Smooth muscle cell (in vitro differentiated cells): ENCODE results near the gene ECHS1. TPM values are rescaled to one million over a fixed set of nuclear protein-coding genes. Genes with fewer than 3 reads are reported as not detected.

Experiments used
- DNase-seq: peaks from one replicate; lab custom pipeline; 2025; ENCODE audit not compliant: unreplicated experiment; lab: John Stamatoyannopoulos, UW
- H2AFZ ChIP-seq: fragments of 200-600 bp; sonication (generic); 2 replicates; pipeline ENCODE4 v1.6.0; 2016; ENCODE audit warnings: antibody characterized with exemption, low read depth, mild to moderate bottlenecking
- H3F3A ChIP-seq: fragments of 200-600 bp; sonication (generic); 2 replicates; pipeline ENCODE4 v1.6.0; 2017; ENCODE audit warnings: antibody characterized with exemption, low read depth
- H3K27ac ChIP-seq: fragments of 200-600 bp; sonication (generic); 2 replicates; pipeline ENCODE4 v1.5.1; 2016; ENCODE audit warnings: low read depth, mild to moderate bottlenecking
- H3K27me3 ChIP-seq: fragments of 200-600 bp; sonication (generic); 2 replicates; pipeline ENCODE4 v1.6.1; 2016; ENCODE audit warnings: low read depth, mild to moderate bottlenecking
- H3K36me3 ChIP-seq: fragments of 200-600 bp; sonication (generic); 2 replicates; pipeline ENCODE4 v1.5.1; 2016; ENCODE audit warnings: low read depth
- H3K4me1 ChIP-seq: fragments of 200-600 bp; sonication (generic); 2 replicates; pipeline ENCODE4 v1.5.1; 2016; ENCODE audit warnings: low read depth
- H3K4me2 ChIP-seq: fragments of 200-600 bp; sonication (generic); 2 replicates; pipeline ENCODE4 v1.6.0; 2016; ENCODE audit warnings: mild to moderate bottlenecking
- H3K4me3 ChIP-seq: fragments of 200-600 bp; sonication (generic); 2 replicates; pipeline ENCODE4 v1.5.1; 2016; ENCODE audit warnings: mild to moderate bottlenecking
- H3K79me2 ChIP-seq: fragments of 200-600 bp; sonication (generic); 2 replicates; pipeline ENCODE4 v1.6.0; 2016; ENCODE audit warnings: low read depth, mild to moderate bottlenecking
- H3K9ac ChIP-seq: fragments of 200-600 bp; sonication (generic); 2 replicates; pipeline ENCODE4 v1.6.0; 2016; ENCODE audit warnings: low read depth
- H3K9me3 ChIP-seq: fragments of 200-600 bp; sonication (generic); replicated peaks from 2 replicates; pipeline ENCODE4 v1.5.1; 2016; ENCODE audit warnings: low read depth
- H4K20me1 ChIP-seq: fragments of 200-600 bp; sonication (generic); 2 replicates; pipeline ENCODE4 v1.6.0; 2016; ENCODE audit warnings: low read depth
- WGBS: methylation state at CpG from one replicate; pipeline ENCODE4 v1.1.7; 2016; ENCODE audit warnings: low lambda C conversion rate; 5-methylcytosine and 5-hydroxymethylcytosine counted together
- polyA plus RNA-seq: library from polyadenylated mRNA; unstranded; fragments of >200 nt; fragmentation: Nextera tagmentation; extraction: Ambion mirVana; gene quantifications from 2 replicates; pipeline ENCODE4 v1.2.1, GENCODE V29; 2016
- total RNA-seq: library from RNA; depleted of rRNA; stranded (reverse); fragments of >200 nt; gene quantifications from 2 replicates; pipeline ENCODE4 v1.2.3, GENCODE V29; 2014
- TF ChIP-seq, protein P1 (sequence below): fragments of 200-600 bp; sonication (generic); IDR thresholded peaks from 2 replicates; pipeline ENCODE4 v1.5.1; 2017; ENCODE audit warnings: borderline replicate concordance, mild to moderate bottlenecking, antibody characterized with exemption; ENCODE audit not compliant: insufficient read depth, poor library complexity, severe bottlenecking

The ECHS1 gene
- total and polyA plus RNA-seq, 2 experiments from 2014 or later, result 63.8 to 112 TPM

DNA sequence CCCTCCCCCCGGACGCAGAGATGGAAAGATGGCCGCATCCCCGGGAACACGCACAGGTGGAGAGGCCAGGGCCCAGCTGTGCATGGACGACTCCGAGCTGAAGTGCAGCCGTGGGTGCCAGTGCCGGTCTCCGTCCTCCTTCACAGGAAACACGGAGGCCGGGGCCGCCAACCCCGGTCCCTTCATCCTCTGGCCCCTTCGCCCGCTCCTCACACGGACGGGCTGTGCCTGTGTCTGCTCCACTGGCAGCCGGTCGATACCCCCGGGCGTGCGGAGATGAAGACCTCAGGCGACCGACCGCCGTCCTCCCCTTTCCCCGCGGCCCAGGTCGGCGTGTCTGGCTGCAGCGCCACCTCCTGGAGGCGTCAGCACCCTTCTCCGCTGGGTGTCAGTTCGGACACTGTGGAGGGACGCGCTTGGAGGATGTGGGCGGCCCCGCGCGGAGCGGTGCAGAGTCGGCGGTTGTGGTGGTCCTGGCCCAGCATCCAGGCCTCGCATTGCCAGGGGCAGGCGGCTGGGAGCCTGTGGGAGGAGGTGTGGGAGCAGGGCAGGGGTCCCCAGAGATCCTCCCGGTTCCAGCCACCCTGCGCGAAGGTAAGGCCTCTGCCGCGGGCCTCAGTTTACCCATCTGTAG, 54.5 kb downstream of the ECHS1 start:
- H3K4me1 ChIP-seq, result no peaks in the 10 kb centered on the region
- H3K4me3 ChIP-seq, result peak overlapping the region; percentile 39
- H2AFZ ChIP-seq, result peak overlapping the region; percentile 59
- no peaks in the 10 kb centered on the region for H3F3A ChIP-seq
- H3K27me3 ChIP-seq, result no peaks in the 10 kb centered on the region
- no peaks in the 10 kb centered on the region for H3K79me2 ChIP-seq
- no peaks in the 10 kb centered on the region for H4K20me1 ChIP-seq
- H3K27ac ChIP-seq, result no peak overlapping the region
- TF ChIP-seq, protein P1, sequence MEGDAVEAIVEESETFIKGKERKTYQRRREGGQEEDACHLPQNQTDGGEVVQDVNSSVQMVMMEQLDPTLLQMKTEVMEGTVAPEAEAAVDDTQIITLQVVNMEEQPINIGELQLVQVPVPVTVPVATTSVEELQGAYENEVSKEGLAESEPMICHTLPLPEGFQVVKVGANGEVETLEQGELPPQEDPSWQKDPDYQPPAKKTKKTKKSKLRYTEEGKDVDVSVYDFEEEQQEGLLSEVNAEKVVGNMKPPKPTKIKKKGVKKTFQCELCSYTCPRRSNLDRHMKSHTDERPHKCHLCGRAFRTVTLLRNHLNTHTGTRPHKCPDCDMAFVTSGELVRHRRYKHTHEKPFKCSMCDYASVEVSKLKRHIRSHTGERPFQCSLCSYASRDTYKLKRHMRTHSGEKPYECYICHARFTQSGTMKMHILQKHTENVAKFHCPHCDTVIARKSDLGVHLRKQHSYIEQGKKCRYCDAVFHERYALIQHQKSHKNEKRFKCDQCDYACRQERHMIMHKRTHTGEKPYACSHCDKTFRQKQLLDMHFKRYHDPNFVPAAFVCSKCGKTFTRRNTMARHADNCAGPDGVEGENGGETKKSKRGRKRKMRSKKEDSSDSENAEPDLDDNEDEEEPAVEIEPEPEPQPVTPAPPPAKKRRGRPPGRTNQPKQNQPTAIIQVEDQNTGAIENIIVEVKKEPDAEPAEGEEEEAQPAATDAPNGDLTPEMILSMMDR, result peak; percentile 83
- no peaks in the 10 kb centered on the region for H3K36me3 ChIP-seq
- 3% methylated on average over 43 of the region's 51 CpGs for WGBS
- peak; percentile 33 for DNase-seq
- peak overlapping the region; percentile 82 for H3K4me2 ChIP-seq
- H3K9me3 ChIP-seq, result no peaks in the 10 kb centered on the region
- no peak overlapping the region for H3K9ac ChIP-seq

DNA sequence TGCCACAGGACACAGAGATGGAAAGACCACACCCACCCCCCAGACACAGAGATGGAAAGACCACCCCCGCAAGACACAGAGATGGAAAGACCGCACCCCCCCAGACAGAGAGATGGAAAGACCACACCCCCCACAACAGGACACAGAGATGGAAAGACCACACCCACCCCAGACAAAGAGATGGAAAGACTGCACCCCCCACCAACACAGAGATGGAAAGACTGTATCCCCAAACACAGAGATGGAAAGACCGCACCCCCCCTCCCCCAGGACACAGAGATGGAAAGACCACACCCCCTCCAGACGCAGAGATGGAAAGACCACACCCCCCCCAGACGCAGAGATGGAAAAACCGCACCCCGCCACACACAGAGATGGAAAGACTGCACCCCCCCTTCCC, 56.4 kb downstream of the ECHS1 start:
- no peak for DNase-seq
- Histone ChIP-seq H3K9ac (no peak overlapping the region), H3K4me3 (no peak overlapping the region), H3K36me3 (no peaks in the 10 kb centered on the region), H4K20me1 (no peaks in the 10 kb centered on the region), H3K4me1 (no peaks in the 10 kb centered on the region), H3K27ac (no peak overlapping the region), H3F3A (no peaks in the 10 kb centered on the region), H3K27me3 (no peaks in the 10 kb centered on the region), H3K4me2 (no peak overlapping the region), H3K9me3 (no peaks in the 10 kb centered on the region), H2AFZ (no peak overlapping the region), H3K79me2 (no peaks in the 10 kb centered on the region)
- 84% methylated on average over 7 of the region's 7 CpGs for WGBS
- TF ChIP-seq, protein P1, result no peak

DNA sequence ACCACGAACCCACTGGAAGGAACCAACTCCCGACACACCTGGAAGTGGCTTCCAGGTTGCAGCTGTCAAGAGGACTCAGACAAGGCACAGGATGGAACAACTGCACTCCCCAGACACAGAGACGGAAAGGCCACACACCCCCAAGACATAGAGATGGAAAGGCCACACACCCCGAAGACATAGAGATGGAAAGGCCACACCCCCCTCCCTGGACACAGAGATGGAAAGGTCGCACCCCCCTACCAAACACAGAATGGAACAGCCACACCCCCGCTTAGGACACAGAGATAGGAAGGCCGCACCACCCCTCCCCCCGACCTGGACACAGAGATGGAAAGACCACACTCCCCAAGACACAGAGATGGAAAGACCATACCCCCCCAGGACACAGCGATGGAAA, 56.9 kb downstream of the ECHS1 start:
- Histone ChIP-seq H2AFZ (no peak overlapping the region), H3K4me2 (no peak overlapping the region), H3K4me1 (no peaks in the 10 kb centered on the region), H3K9me3 (no peaks in the 10 kb centered on the region), H3K4me3 (no peak overlapping the region), H3K79me2 (no peaks in the 10 kb centered on the region), H3K27ac (no peak overlapping the region), H3K36me3 (no peaks in the 10 kb centered on the region), H4K20me1 (no peaks in the 10 kb centered on the region), H3F3A (no peaks in the 10 kb centered on the region), H3K27me3 (no peaks in the 10 kb centered on the region), H3K9ac (no peak overlapping the region)
- TF ChIP-seq, protein P1, result no peak
- DNase-seq, result no peak
- WGBS, result 95% methylated on average over 9 of the region's 9 CpGs

DNA sequence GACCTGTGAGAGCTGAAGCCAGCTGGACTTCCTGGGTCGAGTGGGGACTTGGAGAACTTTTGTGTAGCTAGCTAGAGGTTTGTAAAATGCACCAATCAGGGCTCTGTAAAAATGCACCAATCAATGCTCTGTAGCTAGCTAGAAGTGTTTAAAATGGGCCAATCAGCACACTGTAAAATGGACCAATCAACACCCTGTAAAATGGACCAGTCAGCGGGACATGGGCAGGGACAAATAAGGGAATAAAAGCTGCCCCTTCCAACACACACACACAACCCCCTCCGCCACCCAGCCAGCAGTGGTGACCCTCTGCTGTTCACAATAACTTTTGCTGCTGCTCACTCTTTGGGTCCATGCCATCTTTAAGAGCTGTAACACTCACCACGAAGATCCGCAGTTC, 57.3 kb downstream of the ECHS1 start:
- Histone ChIP-seq H3F3A (no peaks in the 10 kb centered on the region), H3K9ac (no peak overlapping the region), H3K36me3 (no peaks in the 10 kb centered on the region), H2AFZ (no peak overlapping the region), H4K20me1 (no peaks in the 10 kb centered on the region), H3K27ac (no peak overlapping the region), H3K4me3 (no peak overlapping the region), H3K4me2 (no peak overlapping the region), H3K4me1 (no peaks in the 10 kb centered on the region), H3K9me3 (no peaks in the 10 kb centered on the region), H3K27me3 (no peaks in the 10 kb centered on the region), H3K79me2 (no peaks in the 10 kb centered on the region)
- no peak for DNase-seq
- WGBS, result 92% methylated on average over 5 of the region's 5 CpGs
- TF ChIP-seq, protein P1, result no peak
